DOHH2 (cell line): Measurements from ENCODE around the gene MALAT1.

ENCODE experiments used
- H3F3A ChIP-seq: fragments of 200-600 bp; sonication (generic), shearing (Covaris generic); 2 replicates; pipeline ENCODE4 v1.6.0; 2016; ENCODE audit warnings: antibody characterized with exemption, mild to moderate bottlenecking; ENCODE audit not compliant: control insufficient read depth, insufficient read depth
- H3K27ac ChIP-seq: fragments of 200-600 bp; sonication (generic); 2 replicates; pipeline ENCODE4 v1.5.1; 2014; ENCODE audit warnings: low read depth, mild to moderate bottlenecking, low read length, moderate library complexity
- H3K27me3 ChIP-seq: fragments of 200-600 bp; sonication (generic); 2 replicates; pipeline ENCODE4 v1.6.1; 2014; ENCODE audit warnings: mild to moderate bottlenecking, low read length, mixed read lengths; ENCODE audit not compliant: control insufficient read depth
- H3K36me3 ChIP-seq: fragments of 200-600 bp; sonication (generic); 2 replicates; pipeline ENCODE4 v1.6.1; 2014; ENCODE audit warnings: mild to moderate bottlenecking, low read length, moderate library complexity, mixed read lengths; ENCODE audit not compliant: control insufficient read depth
- H3K4me1 ChIP-seq: fragments of 200-600 bp; sonication (generic); 2 replicates; pipeline ENCODE4 v1.6.1; 2014; ENCODE audit warnings: mild to moderate bottlenecking, low read length, mixed read lengths; ENCODE audit not compliant: control insufficient read depth
- H3K4me2 ChIP-seq: fragments of 200-600 bp; sonication (generic); 2 replicates; pipeline ENCODE4 v1.6.0; 2014; ENCODE audit warnings: mild to moderate bottlenecking, low read length, moderate library complexity
- H3K4me3 ChIP-seq: fragments of 200-600 bp; sonication (generic); 2 replicates; pipeline ENCODE4 v1.5.1; 2014; ENCODE audit warnings: mild to moderate bottlenecking, low read length, mixed read lengths
- H3K79me2 ChIP-seq: fragments of 200-600 bp; sonication (generic); 2 replicates; pipeline ENCODE4 v1.6.1; 2014; ENCODE audit warnings: mild to moderate bottlenecking, low read length, mixed read lengths; ENCODE audit not compliant: control insufficient read depth
- H3K9me2 ChIP-seq: fragments of 200-600 bp; sonication (generic); replicated peaks from 2 replicates; pipeline ENCODE4 v1.6.1; 2014; ENCODE audit warnings: mild to moderate bottlenecking, low read length, mixed read lengths; ENCODE audit not compliant: control insufficient read depth
- H3K9me3 ChIP-seq: fragments of 200-600 bp; sonication (generic); 2 replicates; pipeline ENCODE4 v1.6.1; 2014; ENCODE audit warnings: antibody characterized with exemption, low read length, mixed read lengths; ENCODE audit not compliant: control insufficient read depth, insufficient read depth
- H4K20me1 ChIP-seq: fragments of 200-600 bp; sonication (generic); 2 replicates; pipeline ENCODE4 v1.6.0; 2014; ENCODE audit warnings: low read depth, mild to moderate bottlenecking, antibody characterized with exemption, low read length, moderate library complexity; ENCODE audit not compliant: control insufficient read depth, insufficient read depth
- EZH2phosphoT487 ChIP-seq: fragments of 200-600 bp; sonication (generic); IDR thresholded peaks from 2 replicates; pipeline ENCODE4 v1.6.1; 2017; ENCODE audit warnings: borderline replicate concordance, mild to moderate bottlenecking, antibody characterized with exemption, low read length, moderate library complexity, mixed read lengths
- TF ChIP-seq, protein P1 (sequence below): fragments of 200-600 bp; sonication (generic); IDR thresholded peaks from one replicate; pipeline ENCODE4 v1.5.1; 2014; ENCODE audit warnings: antibody characterized with exemption, mild to moderate bottlenecking, low read depth, low read length; ENCODE audit not compliant: poor library complexity, severe bottlenecking

Gene MALAT1

DNA sequence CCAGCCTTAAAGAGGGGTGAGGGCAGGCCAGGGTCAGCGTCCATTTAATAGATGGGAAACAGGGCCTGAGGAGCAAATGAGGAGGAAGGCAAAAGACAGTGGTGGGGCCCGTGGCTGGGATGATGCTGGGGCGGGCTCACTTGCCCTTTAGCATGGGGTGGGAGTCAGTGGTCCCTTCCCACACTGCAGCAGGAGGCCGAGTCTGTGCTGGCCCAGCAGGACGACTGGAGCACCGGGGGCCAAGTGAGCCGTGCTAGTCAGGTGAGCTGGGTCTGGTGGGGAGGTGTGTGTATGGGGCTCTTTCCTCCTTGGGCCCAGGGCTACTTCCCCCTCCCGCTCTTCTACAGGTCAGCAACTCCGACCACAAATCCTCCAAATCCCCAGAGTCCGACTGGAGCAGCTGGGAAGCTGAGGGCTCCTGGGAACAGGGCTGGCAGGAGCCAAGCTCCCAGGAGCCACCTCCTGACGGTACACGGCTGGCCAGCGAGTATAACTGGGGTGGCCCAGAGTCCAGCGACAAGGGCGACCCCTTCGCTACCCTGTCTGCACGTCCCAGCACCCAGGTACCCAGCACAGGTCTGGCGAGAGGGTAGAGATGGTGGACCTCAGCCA, 38.9 kb downstream of the MALAT1 start:
- Histone ChIP-seq H3K27ac (no peak overlapping the region), H3K4me1 (peaks cover 17% of the 10 kb centered on the region), H3K4me2 (no peak overlapping the region), H3K4me3 (no peak overlapping the region), H3K9me2 (no peaks in the 10 kb centered on the region), H3K27me3 (no peaks in the 10 kb centered on the region), H4K20me1 (no peaks in the 10 kb centered on the region), H3F3A (no peaks in the 10 kb centered on the region; the same call in 1 of the 2 replicates), H3K36me3 (peaks cover 10% of the 10 kb centered on the region), H3K9me3 (no peaks in the 10 kb centered on the region), H3K79me2 (no peaks in the 10 kb centered on the region)
- no peak for TF ChIP-seq EZH2phosphoT487
- TF ChIP-seq, protein P1, sequence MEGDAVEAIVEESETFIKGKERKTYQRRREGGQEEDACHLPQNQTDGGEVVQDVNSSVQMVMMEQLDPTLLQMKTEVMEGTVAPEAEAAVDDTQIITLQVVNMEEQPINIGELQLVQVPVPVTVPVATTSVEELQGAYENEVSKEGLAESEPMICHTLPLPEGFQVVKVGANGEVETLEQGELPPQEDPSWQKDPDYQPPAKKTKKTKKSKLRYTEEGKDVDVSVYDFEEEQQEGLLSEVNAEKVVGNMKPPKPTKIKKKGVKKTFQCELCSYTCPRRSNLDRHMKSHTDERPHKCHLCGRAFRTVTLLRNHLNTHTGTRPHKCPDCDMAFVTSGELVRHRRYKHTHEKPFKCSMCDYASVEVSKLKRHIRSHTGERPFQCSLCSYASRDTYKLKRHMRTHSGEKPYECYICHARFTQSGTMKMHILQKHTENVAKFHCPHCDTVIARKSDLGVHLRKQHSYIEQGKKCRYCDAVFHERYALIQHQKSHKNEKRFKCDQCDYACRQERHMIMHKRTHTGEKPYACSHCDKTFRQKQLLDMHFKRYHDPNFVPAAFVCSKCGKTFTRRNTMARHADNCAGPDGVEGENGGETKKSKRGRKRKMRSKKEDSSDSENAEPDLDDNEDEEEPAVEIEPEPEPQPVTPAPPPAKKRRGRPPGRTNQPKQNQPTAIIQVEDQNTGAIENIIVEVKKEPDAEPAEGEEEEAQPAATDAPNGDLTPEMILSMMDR, result no peak

DNA sequence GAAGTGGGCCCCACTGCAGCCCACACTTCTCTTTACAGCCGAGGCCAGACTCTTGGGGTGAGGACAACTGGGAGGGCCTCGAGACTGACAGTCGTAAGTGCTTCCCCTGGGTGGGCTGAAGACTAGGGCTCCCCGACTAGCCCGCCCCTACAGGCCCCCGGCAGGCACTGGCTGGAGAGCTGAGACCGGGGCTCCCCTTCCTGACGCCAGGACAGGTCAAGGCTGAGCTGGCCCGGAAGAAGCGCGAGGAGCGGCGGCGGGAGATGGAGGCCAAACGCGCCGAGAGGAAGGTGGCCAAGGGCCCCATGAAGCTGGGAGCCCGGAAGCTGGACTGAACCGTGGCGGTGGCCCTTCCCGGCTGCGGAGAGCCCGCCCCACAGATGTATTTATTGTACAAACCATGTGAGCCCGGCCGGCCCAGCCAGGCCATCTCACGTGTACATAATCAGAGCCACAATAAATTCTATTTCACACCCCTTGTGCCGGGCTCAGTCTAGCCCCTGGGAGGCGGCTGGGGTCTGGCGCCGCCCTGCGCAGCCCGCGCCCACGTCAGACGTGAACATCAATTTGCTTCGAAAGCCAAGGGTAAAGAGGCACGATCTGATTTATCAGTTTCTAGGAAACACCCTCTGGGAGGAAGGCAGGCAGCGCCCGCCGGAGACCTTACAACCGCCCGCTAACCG, 39.5 kb downstream of the MALAT1 start:
- H3K27me3 ChIP-seq, result no peaks in the 10 kb centered on the region

DNA sequence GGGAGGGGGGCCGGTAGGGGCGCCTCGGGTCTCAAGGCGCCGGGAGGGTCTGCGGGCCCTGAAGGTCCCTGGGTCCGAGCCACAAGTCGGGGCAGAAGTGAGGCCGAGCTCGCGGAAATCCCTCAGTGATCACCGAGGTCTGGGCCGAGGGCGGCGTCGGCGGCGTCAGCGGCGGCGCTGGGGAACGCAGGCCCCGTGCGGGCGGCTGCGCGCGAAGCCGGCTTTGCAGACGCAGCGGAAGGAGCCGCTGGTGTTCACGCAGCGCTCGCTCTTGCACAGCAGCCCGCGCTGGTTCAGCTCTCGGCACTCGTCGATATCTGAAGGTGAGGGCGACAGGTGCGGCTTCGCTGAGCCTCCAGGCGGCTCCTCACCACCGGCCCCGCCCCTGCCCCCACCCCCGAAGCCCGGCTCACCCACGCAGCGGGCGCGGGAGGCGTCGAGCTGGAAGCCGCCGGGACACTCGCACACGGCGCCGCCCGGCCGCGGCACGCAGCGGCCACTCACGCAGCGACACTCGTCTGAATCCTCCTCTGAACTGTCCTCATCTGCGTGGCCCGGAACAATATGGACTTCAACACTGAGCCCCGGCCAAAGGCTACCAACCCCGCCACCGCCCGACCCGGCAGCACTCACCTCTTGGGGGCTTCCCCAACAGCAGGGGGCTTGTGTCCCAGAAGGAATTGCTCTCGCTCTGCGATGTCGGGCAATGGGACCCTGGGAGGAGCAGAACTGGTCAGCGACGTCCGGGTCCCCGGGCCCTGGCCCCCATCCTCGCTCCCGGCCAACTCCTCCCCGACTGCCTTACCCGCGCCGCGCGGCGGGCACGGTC, 40.3 kb downstream of the MALAT1 start:
- TF ChIP-seq EZH2phosphoT487, result no peak
- TF ChIP-seq, protein P1, result no peak
- no peaks in the 10 kb centered on the region for H3K9me2 ChIP-seq
- peaks cover 7% of the 10 kb centered on the region; the same call in 1 of the 2 replicates for H3K36me3 ChIP-seq
- H3K9me3 ChIP-seq, result no peaks in the 10 kb centered on the region
- no peaks in the 10 kb centered on the region; the same call in 1 of the 2 replicates for H3F3A ChIP-seq
- no peaks in the 10 kb centered on the region for H3K79me2 ChIP-seq
- peaks cover 17% of the 10 kb centered on the region for H3K4me1 ChIP-seq
- H3K4me2 ChIP-seq, result peak overlapping the region; percentile 82; the same call in 1 of the 2 replicates
- no peaks in the 10 kb centered on the region for H4K20me1 ChIP-seq
- H3K27me3 ChIP-seq, result no peaks in the 10 kb centered on the region
- H3K27ac ChIP-seq, result no peak overlapping the region
- no peak overlapping the region; the same call in 1 of the 2 replicates for H3K4me3 ChIP-seq

More for the DNA sequence above, 39.5 kb downstream of the MALAT1 start:
- Histone ChIP-seq H3K36me3 (peaks cover 7% of the 10 kb centered on the region; the same call in 1 of the 2 replicates), H3K79me2 (no peaks in the 10 kb centered on the region), H3F3A (no peaks in the 10 kb centered on the region; the same call in 1 of the 2 replicates), H3K27ac (no peak overlapping the region), H3K4me3 (no peak overlapping the region), H3K9me2 (no peaks in the 10 kb centered on the region), H3K9me3 (no peaks in the 10 kb centered on the region), H3K4me1 (peaks cover 17% of the 10 kb centered on the region), H3K4me2 (no peak overlapping the region), H4K20me1 (no peaks in the 10 kb centered on the region)
- TF ChIP-seq EZH2phosphoT487, result no peak
- TF ChIP-seq, protein P1, result no peak
